GM21576 (cell line): ENCODE data around the gene NR3C1.

ENCODE experiments used
- ATAC-seq: cut with Tn5 transposase; IDR thresholded peaks from one replicate; pipeline ENCODE4 v1.9.1; 2021; ENCODE audit warnings: mild to moderate bottlenecking, moderate library complexity; ENCODE audit not compliant: unreplicated experiment

Gene NR3C1

GRCh38 chr5:143372187-143372829 is 31.2 kb downstream of the NR3C1 start:
- ATAC-seq: no peak

DNA sequence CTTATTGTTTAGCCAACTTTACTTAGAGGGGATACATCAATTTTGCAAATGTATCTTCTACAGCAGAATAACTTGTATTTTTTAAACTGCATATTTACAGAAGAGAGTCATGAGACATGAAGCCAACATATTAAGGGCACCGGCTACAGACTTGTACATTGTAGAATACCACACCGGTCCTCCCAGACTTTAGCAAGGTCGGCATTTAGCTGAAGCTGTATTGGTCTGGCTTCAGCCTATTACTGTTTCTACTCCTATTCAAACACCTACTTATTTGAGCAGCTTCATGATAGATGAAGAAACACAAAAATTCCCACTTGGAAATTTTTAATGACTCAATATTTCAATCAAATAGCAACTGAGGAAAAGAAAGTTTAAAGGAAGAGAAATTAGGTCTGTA is 33.0 kb downstream of the NR3C1 start:
- ATAC-seq: no peak

DNA sequence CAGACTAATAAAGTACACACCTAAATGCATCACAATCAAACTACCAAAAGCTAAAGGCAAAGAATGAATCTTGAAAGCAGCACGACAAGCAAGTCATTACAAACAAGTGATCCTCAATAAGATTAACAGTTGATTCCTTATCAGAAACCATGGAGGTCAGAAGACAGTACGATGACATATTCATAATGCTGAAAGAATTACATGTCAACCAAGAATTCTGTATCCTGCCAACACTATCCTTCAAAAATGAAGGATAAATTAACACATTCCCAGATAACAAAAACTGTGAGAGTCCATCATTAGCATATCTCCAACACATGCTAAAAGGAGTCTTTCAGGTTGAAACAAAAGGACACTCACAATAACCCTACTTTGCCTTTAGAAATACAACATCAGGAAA is 39.4 kb downstream of the NR3C1 start:
- ATAC-seq: no peak

GRCh38 chr5:143362664-143363227 is 40.7 kb downstream of the NR3C1 start:
- no peak for ATAC-seq

GRCh38 chr5:143361438-143361837 is 42.0 kb downstream of the NR3C1 start:
- ATAC-seq: no peak

- no peak for ATAC-seq
Observed at GRCh38 chr5:143360755-143361154, 42.7 kb downstream of the NR3C1 start.

DNA sequence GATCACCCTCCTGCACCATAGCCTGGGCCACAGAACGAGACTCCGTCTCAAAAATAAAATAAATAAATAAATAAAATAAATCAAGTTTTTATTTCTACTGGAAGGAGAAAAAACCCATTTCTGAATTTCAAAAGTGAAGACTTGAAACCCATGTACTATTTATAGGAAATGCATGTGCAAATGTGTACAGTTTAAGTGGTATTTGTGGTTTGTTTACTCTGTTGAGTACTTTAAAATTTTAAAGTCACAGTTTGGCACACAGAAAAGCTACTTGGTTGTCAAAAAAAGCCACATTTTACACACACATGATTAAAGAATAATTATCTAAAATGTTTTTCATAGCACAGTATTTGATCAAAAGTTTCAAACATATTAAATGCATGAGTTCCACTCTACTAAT is 43.6 kb downstream of the NR3C1 start:
- no peak for ATAC-seq

DNA sequence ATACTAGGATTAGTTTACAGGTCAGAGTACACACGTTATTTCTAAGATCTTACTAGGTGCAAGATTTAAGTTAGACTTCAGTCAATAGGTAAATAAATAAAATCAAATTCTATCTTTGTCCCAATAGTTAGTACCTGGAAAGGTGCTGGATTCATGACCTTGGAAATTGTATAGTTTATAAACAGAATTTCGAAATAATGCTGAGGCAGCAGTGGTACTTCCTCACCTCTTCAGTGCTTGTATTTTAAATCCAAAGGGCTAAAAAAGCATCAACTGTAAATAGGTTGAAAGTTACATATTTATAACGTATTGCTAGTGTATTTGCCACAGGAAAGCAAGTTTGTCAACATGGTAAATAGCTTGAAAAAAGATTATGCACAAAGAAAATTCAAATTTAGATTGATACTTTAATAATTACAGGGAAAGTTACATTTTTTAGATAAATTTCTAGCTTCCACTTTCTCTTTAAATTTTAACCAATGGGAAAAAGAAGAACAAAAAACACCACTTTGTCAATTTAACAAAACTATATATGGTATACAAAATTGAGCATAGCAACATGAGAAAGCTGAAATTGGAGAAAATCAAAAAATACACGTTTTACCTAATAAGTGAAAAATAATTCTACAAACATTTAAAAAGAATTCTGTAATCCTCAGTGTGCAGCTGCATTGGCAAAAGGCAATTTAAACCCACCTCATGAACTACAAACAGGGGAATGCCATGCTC is 46.5 kb downstream of the NR3C1 start:
- no peak for ATAC-seq

- no peak for ATAC-seq
Observed at GRCh38 chr5:143355710-143356109, 47.8 kb downstream of the NR3C1 start.

- no peak for ATAC-seq
Observed at GRCh38 chr5:143354025-143354424, 49.5 kb downstream of the NR3C1 start.

GRCh38 chr5:143352691-143353090 is 50.8 kb downstream of the NR3C1 start:
- ATAC-seq: peak; percentile 34

GRCh38 chr5:143350751-143351602 is 52.5 kb downstream of the NR3C1 start:
- ATAC-seq: no peak

GRCh38 chr5:143350341-143350740 is 53.1 kb downstream of the NR3C1 start:
- no peak for ATAC-seq

- ATAC-seq: no peak
Observed at GRCh38 chr5:143349177-143349576, 54.3 kb downstream of the NR3C1 start.

DNA sequence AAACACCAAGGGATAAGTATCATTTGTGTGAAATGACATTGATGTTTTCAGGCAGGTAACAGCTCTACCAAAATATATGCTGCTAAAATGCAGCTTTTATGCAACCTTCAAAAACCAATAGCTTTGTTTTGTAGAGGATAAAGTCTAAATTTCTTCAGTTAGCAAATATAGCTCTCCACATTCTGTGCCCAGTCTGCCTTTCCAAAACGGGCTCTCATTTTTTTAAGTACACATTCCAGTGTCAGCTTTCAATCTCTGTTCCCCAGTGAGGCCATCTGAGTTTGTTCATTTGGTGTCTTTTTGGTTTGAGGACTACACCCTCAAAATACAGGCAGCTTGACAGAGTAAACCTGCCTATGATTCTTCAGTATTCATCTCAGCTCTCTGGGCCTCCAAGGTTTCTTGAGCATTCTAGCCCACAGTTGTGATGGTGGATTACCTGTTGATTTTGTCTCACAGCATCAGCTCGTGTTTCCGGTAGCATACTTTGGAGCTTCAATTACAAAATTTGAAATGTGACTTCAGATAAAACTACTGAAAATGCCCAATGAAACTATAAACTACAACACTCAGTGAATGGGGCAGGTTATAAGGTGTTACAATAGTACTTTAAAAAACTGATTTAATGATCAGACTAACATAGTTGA is 55.7 kb downstream of the NR3C1 start:
- ATAC-seq: no peak

- no peak for ATAC-seq
Observed at GRCh38 chr5:143347046-143347445, 56.4 kb downstream of the NR3C1 start.

DNA sequence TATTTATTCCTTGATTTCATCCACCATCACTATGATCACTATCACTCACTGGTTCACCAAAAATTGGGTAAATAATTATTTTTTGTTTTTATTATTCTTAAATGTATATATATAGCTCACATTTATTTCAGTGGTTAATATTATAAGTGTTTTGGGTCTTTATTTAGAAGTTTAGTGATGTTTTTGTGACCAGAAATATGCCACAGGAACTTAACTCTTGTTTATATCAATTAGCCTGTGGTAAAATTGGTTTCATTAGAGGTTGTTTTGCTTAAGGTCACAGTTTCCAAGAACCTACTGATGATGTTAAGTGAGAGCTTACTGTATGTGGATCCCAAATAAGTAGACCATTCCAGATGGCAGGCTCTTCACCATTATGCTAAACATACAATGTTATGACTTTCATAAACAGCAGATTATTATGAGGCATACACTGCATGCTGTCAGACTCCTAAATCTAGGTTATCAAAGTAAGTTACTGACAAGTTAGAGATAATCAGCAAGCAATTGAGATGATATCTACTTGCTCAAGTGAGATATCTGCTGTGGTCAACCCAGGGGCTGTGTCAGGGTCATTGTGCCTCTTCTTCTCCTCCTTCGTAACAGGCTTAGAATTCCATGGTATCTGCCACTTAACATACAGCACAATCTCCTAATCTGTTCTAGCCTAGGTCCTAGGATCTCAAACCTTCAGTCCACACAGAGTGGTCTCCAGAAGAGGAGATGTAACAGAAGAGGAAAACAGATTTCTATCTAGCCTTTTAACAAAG is 57.6 kb downstream of the NR3C1 start:
- no peak for ATAC-seq

GRCh38 chr5:143343042-143343441 is 60.4 kb downstream of the NR3C1 start:
- no peak for ATAC-seq

- ATAC-seq: no peak
Observed at GRCh38 chr5:143342607-143343006, 60.9 kb downstream of the NR3C1 start.
